H9 (cell line): Measurements from ENCODE around the gene RNASE7. TPM values are rescaled to one million over a fixed set of nuclear protein-coding genes. Genes with fewer than 3 reads are reported as not detected.

Source experiments
- DNase-seq: peaks from one replicate; pipeline ENCODE4 v3.0.0-alpha.2; 2017
- H2AFZ ChIP-seq: one replicate; pipeline ENCODE4 v1.6.1; 2013; ENCODE audit warnings: mild to moderate bottlenecking, low read length, control low read depth, moderate library complexity
- H2AK5ac ChIP-seq: 2 replicates; pipeline ENCODE4 v1.6.1; 2013; ENCODE audit warnings: low read length, control low read depth, mixed read lengths; ENCODE audit not compliant: insufficient read length
- H2BK120ac ChIP-seq: one replicate; pipeline ENCODE4 v1.6.1; 2013; ENCODE audit warnings: low read depth, mild to moderate bottlenecking, low read length, control low read depth, inconsistent platforms; ENCODE audit not compliant: poor library complexity, severe bottlenecking
- H2BK12ac ChIP-seq: 2 replicates; pipeline ENCODE4 v1.6.1; 2013; ENCODE audit warnings: low read length, control low read depth, mixed read lengths, low read depth; ENCODE audit not compliant: insufficient read length
- H2BK15ac ChIP-seq: 2 replicates; pipeline ENCODE4 v1.6.1; 2013; ENCODE audit warnings: low read depth, low read length, control low read depth
- H2BK20ac ChIP-seq: one replicate; pipeline ENCODE4 v1.6.1; 2013; ENCODE audit warnings: low read depth, mild to moderate bottlenecking, low read length, control low read depth, inconsistent platforms; ENCODE audit not compliant: poor library complexity, severe bottlenecking
- H2BK5ac ChIP-seq: 2 replicates; pipeline ENCODE4 v1.6.1; 2013; ENCODE audit warnings: low read length, control low read depth, mixed read lengths; ENCODE audit not compliant: insufficient read length
- H3K14ac ChIP-seq: 2 replicates; pipeline ENCODE4 v1.6.1; 2013; ENCODE audit warnings: low read length, control low read depth; ENCODE audit not compliant: insufficient read depth
- H3K18ac ChIP-seq: 2 replicates; pipeline ENCODE4 v1.6.1; 2013; ENCODE audit warnings: low read depth, mild to moderate bottlenecking, mixed read lengths, low read length, control low read depth; ENCODE audit not compliant: insufficient read length
- H3K23ac ChIP-seq: 2 replicates; pipeline ENCODE4 v1.6.1; 2013; ENCODE audit warnings: low read length, control low read depth, mixed read lengths, low read depth; ENCODE audit not compliant: insufficient read length
- H3K23me2 ChIP-seq: 2 replicates; pipeline ENCODE4 v1.6.1; 2013; ENCODE audit warnings: low read depth, mild to moderate bottlenecking, mixed read lengths, low read length, control low read depth; ENCODE audit not compliant: insufficient read length, poor library complexity, severe bottlenecking
- H3K27ac ChIP-seq: 2 replicates; pipeline ENCODE4 v1.5.1; 2013; ENCODE audit warnings: low read length, control low read depth, mixed read lengths, low read depth; ENCODE audit not compliant: insufficient read length
- H3K27me3 ChIP-seq: 2 replicates; pipeline ENCODE4 v1.6.1; 2013; ENCODE audit warnings: low read length, control low read depth, inconsistent platforms; ENCODE audit not compliant: insufficient read depth
- H3K4ac ChIP-seq: 2 replicates; pipeline ENCODE4 v1.6.1; 2013; ENCODE audit warnings: low read depth, mild to moderate bottlenecking, control low read depth, inconsistent platforms, low read length, moderate library complexity
- H3K4me1 ChIP-seq: 2 replicates; pipeline ENCODE4 v1.6.1; 2013; ENCODE audit warnings: low read length, control low read depth, inconsistent platforms; ENCODE audit not compliant: insufficient read depth
- H3K4me2 ChIP-seq: 2 replicates; pipeline ENCODE4 v1.6.1; 2013; ENCODE audit warnings: low read length, control low read depth, mixed read lengths; ENCODE audit not compliant: insufficient read length, insufficient read depth
- H3K56ac ChIP-seq: 2 replicates; pipeline ENCODE4 v1.6.1; 2013; ENCODE audit warnings: low read depth, mild to moderate bottlenecking, mixed read lengths, low read length, control low read depth; ENCODE audit not compliant: insufficient read length
- H3K79me1 ChIP-seq: 2 replicates; pipeline ENCODE4 v1.6.1; 2013; ENCODE audit warnings: low read depth, mild to moderate bottlenecking, moderate library complexity, low read length, control low read depth, inconsistent platforms; ENCODE audit not compliant: insufficient read depth, poor library complexity, severe bottlenecking
- H3K79me2 ChIP-seq: 2 replicates; pipeline ENCODE4 v1.6.1; 2013; ENCODE audit warnings: low read length, control low read depth, inconsistent platforms; ENCODE audit not compliant: insufficient read depth
- H3K9ac ChIP-seq: 2 replicates; pipeline ENCODE4 v1.6.1; 2013; ENCODE audit warnings: low read length, control low read depth, mixed read lengths; ENCODE audit not compliant: insufficient read length; ENCODE audit errors: extremely low read depth
- H3K9me3 ChIP-seq: one replicate; pipeline ENCODE4 v1.6.1; 2013; ENCODE audit warnings: low read depth, low read length, inconsistent platforms; ENCODE audit not compliant: control insufficient read depth
- H3T11ph ChIP-seq: one replicate; pipeline ENCODE4 v1.6.1; 2013; ENCODE audit warnings: mild to moderate bottlenecking, low read length, control low read depth, inconsistent platforms
- H4K20me1 ChIP-seq: one replicate; pipeline ENCODE4 v1.6.1; 2013; ENCODE audit not compliant: control insufficient read depth, insufficient read length, insufficient read depth
- H4K5ac ChIP-seq: 2 replicates; pipeline ENCODE4 v1.6.1; 2013; ENCODE audit warnings: low read depth, mild to moderate bottlenecking, mixed read lengths, low read length, control low read depth; ENCODE audit not compliant: insufficient read length
- H4K8ac ChIP-seq: replicated peaks from 2 replicates; pipeline ENCODE4 v1.6.1; 2013; ENCODE audit warnings: low read length, control low read depth, mixed read lengths, low read depth; ENCODE audit not compliant: insufficient read length
- H4K91ac ChIP-seq: 2 replicates; pipeline ENCODE4 v1.6.1; 2013; ENCODE audit warnings: low read depth, mild to moderate bottlenecking, moderate library complexity, mixed read lengths, low read length, control low read depth; ENCODE audit not compliant: insufficient read length
- H3K27ac Mint-ChIP-seq, 3 experiments: 2 replicates in 2 of 3; 3 replicates in 1 of 3; pipeline ENCODE4 v1.8.0; 2020 to 2021; ENCODE audit warnings: mixed read lengths in 3 of 3, mild to moderate bottlenecking in 1 of 3, moderate library complexity in 1 of 3
- H3K27me3 Mint-ChIP-seq: 2 replicates; pipeline ENCODE4 v1.8.0; 2021; ENCODE audit warnings: low read depth, mild to moderate bottlenecking, moderate library complexity, mixed read lengths
- H3K36me3 Mint-ChIP-seq, 3 experiments: 2 replicates in 2 of 3; 3 replicates in 1 of 3; pipeline ENCODE4 v1.8.0; 2020 to 2021; ENCODE audit warnings: low read depth in 3 of 3, mixed read lengths in 3 of 3; ENCODE audit not compliant: insufficient read depth in 1 of 3
- H3K4me1 Mint-ChIP-seq, 2 experiments: 2 replicates each; pipeline ENCODE4 v1.8.0; 2020; ENCODE audit warnings: mixed read lengths in 2 of 2
- H3K4me3 Mint-ChIP-seq, 2 experiments: 2 replicates in 1 of 2; 3 replicates in 1 of 2; pipeline ENCODE4 v1.8.0; 2020 to 2021; ENCODE audit warnings: mild to moderate bottlenecking in 2 of 2, mixed read lengths in 2 of 2, moderate library complexity in 1 of 2
- H3K9me3 Mint-ChIP-seq, 2 experiments: 2 replicates in 1 of 2; 3 replicates in 1 of 2; pipeline ENCODE4 v1.8.0; 2020; ENCODE audit warnings: mild to moderate bottlenecking in 2 of 2, mixed read lengths in 2 of 2, moderate library complexity in 1 of 2
- WGBS: extraction: QIAGEN DNeasy Blood & Tissue Kit; methylation state at CpG from one replicate; pipeline ENCODE4 v1.1.7; 2013; ENCODE audit warnings: missing lambda C conversion rate, low lambda C conversion rate, mixed read lengths; ENCODE audit not compliant: insufficient read length; ENCODE audit errors: extremely low coverage; 5-methylcytosine and 5-hydroxymethylcytosine counted together
- total RNA-seq: library from RNA; stranded (reverse); gene quantifications from 2 replicates; pipeline ENCODE4 v1.2.1, GENCODE V29; 2021
- TF ChIP-seq, protein P1 (sequence below): fragments of 200-600 bp; sonication (generic); conservative IDR thresholded peaks from 3 replicates; pipeline ENCODE4 v1.8.0; 2021; ENCODE audit warnings: antibody characterized with exemption, mild to moderate bottlenecking

Gene RNASE7
- total RNA-seq, 1 experiment from 2014 or later, result not detected

DNA sequence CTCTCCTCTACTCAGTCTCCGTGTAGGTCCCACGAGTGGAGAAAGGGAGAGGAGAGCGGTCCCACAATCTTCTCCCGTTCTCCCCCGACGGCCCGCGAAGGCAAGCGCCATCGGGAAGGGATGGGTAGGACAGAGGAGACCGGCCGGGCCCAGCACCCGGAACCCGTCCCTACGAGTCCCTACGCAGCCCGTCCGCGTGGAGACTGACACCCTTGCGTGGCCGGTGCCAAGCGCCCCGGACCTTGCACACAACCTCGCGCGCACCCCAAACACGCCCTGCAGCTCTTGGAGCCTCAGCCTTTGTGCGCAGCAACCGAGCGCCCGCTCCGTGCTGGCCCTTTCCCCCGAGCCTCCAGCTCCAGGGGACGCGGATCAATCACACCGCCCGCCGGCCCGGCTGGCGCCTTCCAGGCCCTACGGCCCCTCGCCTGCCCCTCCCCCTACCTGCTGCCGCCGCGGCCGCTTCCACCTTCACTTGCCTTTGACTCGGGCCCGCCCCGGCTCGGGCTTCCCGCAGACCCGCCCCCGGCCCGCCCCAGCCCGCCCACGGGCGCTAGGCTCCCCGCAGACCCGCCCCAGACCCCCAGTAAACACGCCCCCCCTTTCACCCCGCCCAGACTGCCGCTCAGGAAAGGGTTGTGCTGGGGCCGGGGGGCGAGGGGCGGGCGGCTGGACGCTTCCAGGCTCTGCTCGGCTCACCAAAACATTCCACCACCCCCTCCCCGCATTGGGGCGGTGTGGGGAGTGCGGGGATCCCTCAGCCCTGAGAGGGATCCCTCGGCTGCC lies 17.4 kb upstream of the RNASE7 start, which contains the start of gene NDRG2:
NDRG2 (minus strand) TSS at position 477 of the 786 bp plus-strand sequence. CDS start 1,746 bp downstream, outside the sequence.
- Histone ChIP-seq H3K18ac (peak within 1 kb of the TSS; percentile 68), H2AFZ (no peak within 1 kb of the TSS), H2BK120ac (no peak within 1 kb of the TSS), H3K79me2 (no peaks in the 10 kb centered on the region), H4K20me1 (no peaks in the 10 kb centered on the region), H3K56ac (no peak within 1 kb of the TSS), H3K9me3 (no peaks in the 10 kb centered on the region), H4K5ac (no peak within 1 kb of the TSS), H3K27ac (no peak within 1 kb of the TSS), H3K4me1 (peaks cover 4% of the 10 kb centered on the region; the same call in 1 of the 2 replicates), H4K8ac (no peak within 1 kb of the TSS), H3K14ac (peak within 1 kb of the TSS; percentile 90), H4K91ac (no peak within 1 kb of the TSS), H2BK20ac (no peak within 1 kb of the TSS), H3K9ac (peak within 1 kb of the TSS; percentile 62), H3K4me2 (peak within 1 kb of the TSS; percentile 76), H3K23me2 (peaks cover 12% of the 10 kb centered on the region), H3K23ac (no peak within 1 kb of the TSS), H3K27me3 (peaks cover 8% of the 10 kb centered on the region; the same call in 1 of the 2 replicates), H3K4ac (no peak within 1 kb of the TSS), H2AK5ac (no peak within 1 kb of the TSS), H2BK5ac (no peak within 1 kb of the TSS), H2BK15ac (no peak within 1 kb of the TSS), H2BK12ac (no peak within 1 kb of the TSS), H3T11ph (no peak within 1 kb of the TSS), H3K79me1 (no peaks in the 10 kb centered on the region)
- Mint-ChIP-seq H3K9me3 (no peaks in the 10 kb centered on the region), H3K4me1 (peaks cover 35 to 41% of the 10 kb centered on the region in 2 experiments), H3K27ac (peak within 1 kb of the TSS; percentile 89 to 98 (median 97); a peak in 6 of 7 replicates), H3K36me3 (peaks cover 6 to 15% (median 6%) of the 10 kb centered on the region in 3 experiments; a peak in 3 of 7 replicates), H3K27me3 (peaks cover 55% of the 10 kb centered on the region), H3K4me3 (peak within 1 kb of the TSS; percentile 81 to 96)
- peak; percentile 88 for DNase-seq
- WGBS, result no CpG with 5 or more reads among the region's 72 CpGs
- TF ChIP-seq, protein P1, sequence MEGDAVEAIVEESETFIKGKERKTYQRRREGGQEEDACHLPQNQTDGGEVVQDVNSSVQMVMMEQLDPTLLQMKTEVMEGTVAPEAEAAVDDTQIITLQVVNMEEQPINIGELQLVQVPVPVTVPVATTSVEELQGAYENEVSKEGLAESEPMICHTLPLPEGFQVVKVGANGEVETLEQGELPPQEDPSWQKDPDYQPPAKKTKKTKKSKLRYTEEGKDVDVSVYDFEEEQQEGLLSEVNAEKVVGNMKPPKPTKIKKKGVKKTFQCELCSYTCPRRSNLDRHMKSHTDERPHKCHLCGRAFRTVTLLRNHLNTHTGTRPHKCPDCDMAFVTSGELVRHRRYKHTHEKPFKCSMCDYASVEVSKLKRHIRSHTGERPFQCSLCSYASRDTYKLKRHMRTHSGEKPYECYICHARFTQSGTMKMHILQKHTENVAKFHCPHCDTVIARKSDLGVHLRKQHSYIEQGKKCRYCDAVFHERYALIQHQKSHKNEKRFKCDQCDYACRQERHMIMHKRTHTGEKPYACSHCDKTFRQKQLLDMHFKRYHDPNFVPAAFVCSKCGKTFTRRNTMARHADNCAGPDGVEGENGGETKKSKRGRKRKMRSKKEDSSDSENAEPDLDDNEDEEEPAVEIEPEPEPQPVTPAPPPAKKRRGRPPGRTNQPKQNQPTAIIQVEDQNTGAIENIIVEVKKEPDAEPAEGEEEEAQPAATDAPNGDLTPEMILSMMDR, result no peak
